Sigmoid colon (tissue), 7 donors: ENCODE measurements around the gene ALS2CL. TPM values are rescaled to one million over a fixed set of nuclear protein-coding genes. Genes with fewer than 3 reads are reported as not detected.
A peak's percentile ranks its signal among the peaks of the same experiment; 100 is the strongest.

Source experiments
- DNase-seq: peaks from one replicate; pipeline ENCODE4 v3.0.0-alpha.2; 2019
- H3K27ac ChIP-seq, 4 donors: fragments of 200-600 bp; sonication (generic); one replicate each; pipeline ENCODE4 v1.5.1; 2016 to 2019; ENCODE audit warnings: mild to moderate bottlenecking in 1 of 4
- H3K27me3 ChIP-seq, 3 donors: fragments of 200-600 bp; sonication (generic); one replicate each; pipeline ENCODE4 v1.5.1; 2019; ENCODE audit warnings: mild to moderate bottlenecking in 1 of 3
- H3K36me3 ChIP-seq, 4 donors: fragments of 200-600 bp; sonication (generic); one replicate each; pipeline ENCODE4 v1.5.1; 2016 to 2019
- H3K4me1 ChIP-seq, 4 donors: fragments of 200-600 bp; sonication (generic); one replicate each; pipeline ENCODE4 v1.5.1; 2017 to 2019
- H3K4me3 ChIP-seq, 4 donors: fragments of 200-600 bp; sonication (generic); one replicate each; pipeline ENCODE4 v1.5.1; 2017 to 2019; ENCODE audit warnings: mild to moderate bottlenecking in 2 of 4, moderate library complexity in 1 of 4
- H3K9me3 ChIP-seq, 4 donors: fragments of 200-600 bp in 3 of 4; sonication (generic) in 3 of 4; one replicate each; pipeline versions ENCODE4 v1.5.1 to v1.6.1; 2013 to 2019
- CTCF ChIP-seq, 4 experiments: fragments of 450-650 bp in 3 of 4; fragments of 200-600 bp in 1 of 4; IDR thresholded peaks; one replicate each; pipeline ENCODE4 v1.5.1; 2016 to 2019; ENCODE audit warnings: antibody characterized with exemption in 4 of 4, mild to moderate bottlenecking in 3 of 4, moderate library complexity in 2 of 4
- EP300 ChIP-seq, 4 donors: sonication (generic); formaldehyde crosslinking; IDR thresholded peaks; one replicate each; pipeline ENCODE4 v1.6.1; 2017; ENCODE audit warnings: antibody characterized with exemption in 4 of 4
- POLR2A ChIP-seq, 2 donors: fragments of 450-650 bp; IDR thresholded peaks; one replicate each; pipeline ENCODE4 v1.6.1; 2016; ENCODE audit warnings: antibody characterized with exemption in 2 of 2, mild to moderate bottlenecking in 2 of 2, moderate library complexity in 2 of 2
- POLR2AphosphoS5 ChIP-seq, 4 donors: sonication (generic); formaldehyde crosslinking; IDR thresholded peaks; one replicate each; pipeline ENCODE4 v1.6.1; 2017; ENCODE audit warnings: antibody characterized with exemption in 4 of 4
- WGBS, 2 donors: extraction: QIAGEN DNeasy Blood & Tissue Kit; methylation state at CpG; one replicate each; pipeline ENCODE4 v1.1.7; 2013; 5-methylcytosine and 5-hydroxymethylcytosine counted together
- intact Hi-C: fragments of 100-400 bp; cut with DNase I; formaldehyde crosslinking; loops from one replicate; pipeline ENCODE4 v1.15.1; 2023
- polyA plus RNA-seq, 3 donors: library from polyadenylated mRNA; stranded (reverse); fragments of 200-250 nt; gene quantifications; one replicate each; pipeline ENCODE4 v1.2.3, GENCODE V29; 2013
- total RNA-seq, 4 donors: library from RNA; depleted of rRNA; stranded (reverse); fragments of >200 nt; gene quantifications; one replicate each; pipeline ENCODE4 v1.1.0, GENCODE V29; 2016
- donor health status: healthy with polysubstance abuse.
- donor health status: Bipolar disorder and iron deficiency.
- donor health status: healthy.

Gene ALS2CL
- total and polyA plus RNA-seq, 7 donors, result 3.9 to 35.0 (median 5.4) TPM

- no peaks in the 10 kb centered on the region for H3K27me3 ChIP-seq
- WGBS, 2 donors, result 88 to 92% methylated on average over 6 of the region's 6 CpGs
- TF ChIP-seq EP300 (IDR thresholded peaks at IDR 0.05) (no peak), POLR2AphosphoS5 (IDR thresholded peaks at IDR 0.05) (no peak), CTCF (IDR thresholded peaks at IDR 0.05) (no peak), POLR2A (IDR thresholded peaks at IDR 0.05) (no peak)
- H3K27ac ChIP-seq, result no peak overlapping the region
- intact Hi-C loops, result no loop called here
- no peaks in the 10 kb centered on the region for H3K36me3 ChIP-seq
- H3K4me1 ChIP-seq, result peaks cover 0 to 27% (median 11%) of the 10 kb centered on the region in 4 donors
- peak; percentile 35 for DNase-seq
- no peak overlapping the region for H3K4me3 ChIP-seq
- no peaks in the 10 kb centered on the region for H3K9me3 ChIP-seq
Measured at GRCh38 chr3:46664188-46664970, 29.1 kb downstream of the ALS2CL start.

- 61 to 63% methylated on average over 8 of the region's 8 CpGs for WGBS, 2 donors
- Histone ChIP-seq H3K4me3 (no peak overlapping the region), H3K27me3 (no peaks in the 10 kb centered on the region), H3K9me3 (no peaks in the 10 kb centered on the region), H3K27ac (no peak overlapping the region), H3K36me3 (no peaks in the 10 kb centered on the region), H3K4me1 (peaks cover 0 to 27% (median 11%) of the 10 kb centered on the region in 4 donors)
- intact Hi-C loops, result no loop called here
- peak; percentile 49 for DNase-seq
- TF ChIP-seq POLR2AphosphoS5 (IDR thresholded peaks at IDR 0.05) (no peak), POLR2A (IDR thresholded peaks at IDR 0.05) (no peak), EP300 (IDR thresholded peaks at IDR 0.05) (no peak)
Measured at GRCh38 chr3:46663591-46664135, 29.8 kb downstream of the ALS2CL start.

GRCh38 chr3:46662771-46663551 is 30.5 kb downstream of the ALS2CL start:
- 72 to 77% methylated on average over 17 of the region's 17 CpGs for WGBS, 2 donors
- H3K4me1 ChIP-seq, result peaks cover 0 to 27% (median 11%) of the 10 kb centered on the region in 4 donors
- H3K36me3 ChIP-seq, result no peaks in the 10 kb centered on the region
- TF ChIP-seq POLR2AphosphoS5 (IDR thresholded peaks at IDR 0.05) (no peak), POLR2A (IDR thresholded peaks at IDR 0.05) (no peak), CTCF (IDR thresholded peaks at IDR 0.05) (no peak), EP300 (IDR thresholded peaks at IDR 0.05) (no peak)
- DNase-seq, result peak; percentile 68
- intact Hi-C loops, result no loop called here
- no peaks in the 10 kb centered on the region for H3K27me3 ChIP-seq
- no peaks in the 10 kb centered on the region for H3K9me3 ChIP-seq
- no peak overlapping the region for H3K27ac ChIP-seq
- no peak overlapping the region for H3K4me3 ChIP-seq

GRCh38 chr3:46661776-46662766 is 31.4 kb downstream of the ALS2CL start:
- H3K9me3 ChIP-seq, result no peaks in the 10 kb centered on the region
- WGBS, 2 donors, result 83 to 87% methylated on average over 15 of the region's 15 CpGs
- H3K4me1 ChIP-seq, result peaks cover 0 to 25% (median 11%) of the 10 kb centered on the region in 4 donors
- intact Hi-C loops, result no loop called here
- TF ChIP-seq POLR2A (IDR thresholded peaks at IDR 0.05) (no peak), POLR2AphosphoS5 (IDR thresholded peaks at IDR 0.05) (no peak), CTCF (IDR thresholded peaks at IDR 0.05) (no peak), EP300 (IDR thresholded peaks at IDR 0.05) (no peak)
- no peak overlapping the region for H3K4me3 ChIP-seq
- no peaks in the 10 kb centered on the region for H3K36me3 ChIP-seq
- no peaks in the 10 kb centered on the region for H3K27me3 ChIP-seq
- DNase-seq, result peak; percentile 39
- no peak overlapping the region for H3K27ac ChIP-seq
